Measurements from ENCODE around the gene ECI1. TPM values are rescaled to one million over a fixed set of nuclear protein-coding genes. Genes with fewer than 3 reads are reported as not detected.

Gene ECI1
- total and polyA plus RNA-seq, 2 of the 13 experiments (the other 11 are each of a cell fraction or from before 2014, with no cell fraction given): 82.0 to 102 TPM

GRCh38 chr16:2284797-2285576, 33.6 kb upstream of the ECI1 start:
- intact Hi-C loops (cut with micrococcal nuclease; ENCODE audit: unreplicated experiment): no loop called here
- H3K4me1 ChIP-seq (ENCODE audit: insufficient read depth, low read length): no peaks in the 10 kb centered on the region
- TF ChIP-seq ZNF574 (CRISPR knock-in tag; IDR thresholded peaks at IDR 0.05) (no peak), ZBTB34 (CRISPR knock-in tag; IDR thresholded peaks at IDR 0.05) (no peak), HNRNPL (IDR thresholded peaks at IDR 0.05; ENCODE audit: low read depth, low read length) (no peak), ELF1 (CRISPR knock-in tag; IDR thresholded peaks at IDR 0.05) (no peak), MLX (CRISPR knock-in tag; IDR thresholded peaks at IDR 0.05) (no peak), CREM (IDR thresholded peaks at IDR 0.05) (no peak), CREM (CRISPR knock-in tag; IDR thresholded peaks at IDR 0.05) (no peak), ZNF142 (CRISPR knock-in tag; IDR thresholded peaks at IDR 0.05) (no peak), ZNF367 (CRISPR knock-in tag; IDR thresholded peaks at IDR 0.05; ENCODE audit: borderline replicate concordance) (no peak)
- in situ Hi-C loops (cut with HindIII; ENCODE audit: extremely low pct_ligation_motif_present, low pct_unique_long_range_greater_than_20kb): no loop called here
- ChIA-PET POLR2A (no interaction called here), CTCF (ENCODE audit: low intra/inter-chr PET ratio, low total read pairs) (no interaction called here)
- no peaks in the 10 kb centered on the region for H4K20me1 ChIP-seq (ENCODE audit: insufficient read depth, low read length)
- no peak overlapping the region for H2AFZ ChIP-seq (ENCODE audit: low read length)
- H3K9ac ChIP-seq (ENCODE audit: insufficient read depth, low read depth, low read length): no peak overlapping the region
- peaks cover 32 to 80% of the 10 kb centered on the region in 2 experiments; a peak in 4 of 5 replicates for H3K27me3 ChIP-seq (ENCODE audit: control insufficient read depth in 1 of 2, insufficient read depth in 2 of 2, low read length in 2 of 2)
- H3K27ac ChIP-seq (ENCODE audit: extremely low read length, insufficient read depth, low read length): no peak overlapping the region
- DNase-seq (ENCODE audit: low spot score) (no peak), ATAC-seq (no peak), FAIRE-seq (no peak)
- 73% methylated on average over 15 of the region's 35 CpGs for WGBS (ENCODE audit: low lambda C conversion rate)
- no TSS peak for BruUV-seq (replicated peaks)
- no peaks in the 10 kb centered on the region for H3K79me2 ChIP-seq (ENCODE audit: insufficient read depth, low read length)
- no peak overlapping the region; a peak in 1 of 6 replicates for H3K4me3 ChIP-seq (replicated peaks in 1 of 3; ENCODE audit: insufficient read depth in 1 of 3, low read depth in 2 of 3, low read length in 3 of 3)
- H3K4me2 ChIP-seq (ENCODE audit: low read depth, low read length): no peak overlapping the region
- H3K36me3 ChIP-seq (replicated peaks in 1 of 2; ENCODE audit: control insufficient read depth in 1 of 2, insufficient read depth in 2 of 2, low read length in 2 of 2): no peaks in the 10 kb centered on the region
- H3K9me3 ChIP-seq (ENCODE audit: low read length): no peaks in the 10 kb centered on the region

Measured in HepG2 (cell line).